ENCODE data around the gene RAMP3. TPM values are rescaled to one million over a fixed set of nuclear protein-coding genes. Genes with fewer than 3 reads are reported as not detected.

The RAMP3 gene
- total and polyA plus RNA-seq, 9 of the 15 experiments (the other 6 are each of a cell fraction or from before 2014, with no cell fraction given): not detected

DNA sequence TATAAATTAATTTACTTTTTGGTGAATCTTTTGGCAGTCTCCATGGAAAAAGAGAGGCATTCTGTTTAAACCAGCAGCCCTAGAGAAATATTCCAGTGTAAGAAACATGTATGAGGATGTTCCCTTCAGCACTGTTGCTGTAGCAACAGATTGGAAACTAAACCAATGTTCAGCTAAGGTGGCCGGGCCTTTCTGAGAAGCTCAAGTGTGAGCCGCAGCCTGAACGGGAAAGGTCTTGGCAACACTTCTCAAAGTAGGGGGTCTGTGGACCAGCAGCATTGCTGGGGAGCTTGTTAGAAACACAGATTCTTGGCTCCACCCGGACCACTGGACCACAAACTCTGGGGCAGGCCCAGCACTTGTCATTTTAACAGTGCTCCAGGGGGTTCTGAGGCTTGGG is 36.2 kb downstream of the RAMP3 start:
- Histone ChIP-seq H2AFZ (ENCODE audit: low read depth, low read length) (no peak overlapping the region), H3K9me1 (ENCODE audit: control insufficient read depth, insufficient read depth, low read length) (no peaks in the 10 kb centered on the region), H3K9me3 (replicated peaks; ENCODE audit: control insufficient read depth, insufficient read depth, low read depth, low read length) (no peaks in the 10 kb centered on the region), H3K27ac (ENCODE audit: extremely low read depth, low read depth, low read length) (no peak overlapping the region), H4K20me1 (replicated peaks; ENCODE audit: control insufficient read depth, insufficient read depth, low read length) (no peaks in the 10 kb centered on the region), H3K79me2 (ENCODE audit: control insufficient read depth, insufficient read depth, low read length) (no peaks in the 10 kb centered on the region), H3K27me3 (ENCODE audit: control insufficient read depth in 2 of 2, insufficient read depth in 2 of 2, low read length in 2 of 2) (peaks cover 14 to 49% of the 10 kb centered on the region in 2 experiments), H3K36me3 (ENCODE audit: control insufficient read depth, insufficient read depth, low read length) (no peaks in the 10 kb centered on the region), H3K4me1 (replicated peaks in 1 of 2; ENCODE audit: control insufficient read depth in 2 of 2, insufficient read depth in 2 of 2, low read length in 2 of 2) (0 out of 5 replicates have a peak, but pooled peaks cover 0 to under 1% of the 10 kb centered on the region in 2 experiments), H3K9ac (ENCODE audit: insufficient read depth in 1 of 2, low read depth in 2 of 2, low read length in 2 of 2) (no peak overlapping the region), H3K4me2 (ENCODE audit: insufficient read depth, low read length) (no peak overlapping the region), H3K4me3 (no peak overlapping the region)
- no TSS peak for BruUV-seq (replicated peaks)
- TF ChIP-seq RFX1 (IDR thresholded peaks at IDR 0.05) (0 out of 2 replicates have a peak, but pooled peaks have one; percentile 27), CAMTA2 (CRISPR knock-in tag; conservative IDR thresholded peaks at IDR 0.05) (no peak), NFYB (IDR thresholded peaks at IDR 0.05; ENCODE audit: extremely low read depth, insufficient read length) (no peak), ASH1L (IDR thresholded peaks at IDR 0.05; ENCODE audit: borderline replicate concordance, low read depth, partially characterized antibody) (no peak), ZNF699 (CRISPR knock-in tag; IDR thresholded peaks at IDR 0.05; ENCODE audit: insufficient replicate concordance) (no peak)
- TF ChIP-seq, protein P1, sequence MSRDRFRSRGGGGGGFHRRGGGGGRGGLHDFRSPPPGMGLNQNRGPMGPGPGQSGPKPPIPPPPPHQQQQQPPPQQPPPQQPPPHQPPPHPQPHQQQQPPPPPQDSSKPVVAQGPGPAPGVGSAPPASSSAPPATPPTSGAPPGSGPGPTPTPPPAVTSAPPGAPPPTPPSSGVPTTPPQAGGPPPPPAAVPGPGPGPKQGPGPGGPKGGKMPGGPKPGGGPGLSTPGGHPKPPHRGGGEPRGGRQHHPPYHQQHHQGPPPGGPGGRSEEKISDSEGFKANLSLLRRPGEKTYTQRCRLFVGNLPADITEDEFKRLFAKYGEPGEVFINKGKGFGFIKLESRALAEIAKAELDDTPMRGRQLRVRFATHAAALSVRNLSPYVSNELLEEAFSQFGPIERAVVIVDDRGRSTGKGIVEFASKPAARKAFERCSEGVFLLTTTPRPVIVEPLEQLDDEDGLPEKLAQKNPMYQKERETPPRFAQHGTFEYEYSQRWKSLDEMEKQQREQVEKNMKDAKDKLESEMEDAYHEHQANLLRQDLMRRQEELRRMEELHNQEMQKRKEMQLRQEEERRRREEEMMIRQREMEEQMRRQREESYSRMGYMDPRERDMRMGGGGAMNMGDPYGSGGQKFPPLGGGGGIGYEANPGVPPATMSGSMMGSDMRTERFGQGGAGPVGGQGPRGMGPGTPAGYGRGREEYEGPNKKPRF (IDR thresholded peaks at IDR 0.05; ENCODE audit: low read depth, low read length): no peak
- TF ChIP-seq, protein P2, sequence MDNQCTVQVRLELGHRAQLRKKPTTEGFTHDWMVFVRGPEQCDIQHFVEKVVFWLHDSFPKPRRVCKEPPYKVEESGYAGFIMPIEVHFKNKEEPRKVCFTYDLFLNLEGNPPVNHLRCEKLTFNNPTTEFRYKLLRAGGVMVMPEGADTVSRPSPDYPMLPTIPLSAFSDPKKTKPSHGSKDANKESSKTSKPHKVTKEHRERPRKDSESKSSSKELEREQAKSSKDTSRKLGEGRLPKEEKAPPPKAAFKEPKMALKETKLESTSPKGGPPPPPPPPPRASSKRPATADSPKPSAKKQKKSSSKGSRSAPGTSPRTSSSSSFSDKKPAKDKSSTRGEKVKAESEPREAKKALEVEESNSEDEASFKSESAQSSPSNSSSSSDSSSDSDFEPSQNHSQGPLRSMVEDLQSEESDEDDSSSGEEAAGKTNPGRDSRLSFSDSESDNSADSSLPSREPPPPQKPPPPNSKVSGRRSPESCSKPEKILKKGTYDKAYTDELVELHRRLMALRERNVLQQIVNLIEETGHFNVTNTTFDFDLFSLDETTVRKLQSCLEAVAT (IDR thresholded peaks at IDR 0.05): no peak
- TF ChIP-seq, protein P3, sequence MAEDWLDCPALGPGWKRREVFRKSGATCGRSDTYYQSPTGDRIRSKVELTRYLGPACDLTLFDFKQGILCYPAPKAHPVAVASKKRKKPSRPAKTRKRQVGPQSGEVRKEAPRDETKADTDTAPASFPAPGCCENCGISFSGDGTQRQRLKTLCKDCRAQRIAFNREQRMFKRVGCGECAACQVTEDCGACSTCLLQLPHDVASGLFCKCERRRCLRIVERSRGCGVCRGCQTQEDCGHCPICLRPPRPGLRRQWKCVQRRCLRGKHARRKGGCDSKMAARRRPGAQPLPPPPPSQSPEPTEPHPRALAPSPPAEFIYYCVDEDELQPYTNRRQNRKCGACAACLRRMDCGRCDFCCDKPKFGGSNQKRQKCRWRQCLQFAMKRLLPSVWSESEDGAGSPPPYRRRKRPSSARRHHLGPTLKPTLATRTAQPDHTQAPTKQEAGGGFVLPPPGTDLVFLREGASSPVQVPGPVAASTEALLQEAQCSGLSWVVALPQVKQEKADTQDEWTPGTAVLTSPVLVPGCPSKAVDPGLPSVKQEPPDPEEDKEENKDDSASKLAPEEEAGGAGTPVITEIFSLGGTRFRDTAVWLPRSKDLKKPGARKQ (CRISPR knock-in tag; IDR thresholded peaks at IDR 0.05): no peak
- WGBS (ENCODE audit: insufficient coverage, low coverage, missing lambda C conversion rate): 3% methylated on average over 4 of the region's 4 CpGs
- in situ Hi-C loops (cut with MboI): no loop called here
- ChIA-PET POLR2A (no interaction called here), CTCF (ENCODE audit: low intra/inter-chr PET ratio) (no interaction called here)
- DNase-seq (ENCODE audit: extremely low read depth in 1 of 4, low spot score in 3 of 4) (no peak), FAIRE-seq (no peak), ATAC-seq (no peak)
- intact Hi-C loops (cut with micrococcal nuclease): no loop called here
